ENCODE measurements around the gene NMRK2. TPM values are rescaled to one million over a fixed set of nuclear protein-coding genes. Genes with fewer than 3 reads are reported as not detected.

Gene NMRK2
- total and polyA plus RNA-seq, 2 of the 13 experiments (the other 11 are each of a cell fraction or from before 2014, with no cell fraction given): not detected

DNA sequence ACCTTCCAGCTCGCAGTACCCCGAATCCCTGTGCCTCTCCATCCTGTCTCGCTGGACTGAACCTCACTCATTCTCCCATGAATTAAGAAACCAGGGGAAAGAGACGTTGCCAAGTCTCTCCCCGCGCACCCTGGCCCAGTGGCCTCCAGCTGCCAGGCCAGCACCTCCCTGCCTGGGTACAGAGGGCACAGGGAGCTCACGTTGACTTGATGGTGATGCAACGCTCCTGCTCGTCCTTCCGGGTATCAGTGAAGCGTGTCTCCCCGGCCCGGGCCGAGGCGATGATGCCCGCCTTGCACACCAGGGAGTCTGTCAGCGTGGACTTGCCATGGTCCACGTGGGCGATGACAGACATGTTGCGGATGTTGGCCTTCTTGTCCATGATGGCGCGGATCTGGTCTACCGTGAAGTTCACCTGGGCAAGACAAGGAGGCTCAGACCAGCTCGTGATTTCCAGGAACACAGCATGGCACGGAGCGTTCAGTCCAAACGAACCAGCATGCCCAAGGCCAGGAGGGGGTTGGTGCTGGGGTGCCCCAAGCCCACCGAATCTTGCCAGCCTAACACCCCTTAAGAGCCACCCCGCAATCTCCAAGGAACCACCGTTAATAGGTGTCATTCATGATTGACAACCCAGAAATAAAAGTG is 51.2 kb downstream of the NMRK2 start (continued):
- TF ChIP-seq, protein P1, sequence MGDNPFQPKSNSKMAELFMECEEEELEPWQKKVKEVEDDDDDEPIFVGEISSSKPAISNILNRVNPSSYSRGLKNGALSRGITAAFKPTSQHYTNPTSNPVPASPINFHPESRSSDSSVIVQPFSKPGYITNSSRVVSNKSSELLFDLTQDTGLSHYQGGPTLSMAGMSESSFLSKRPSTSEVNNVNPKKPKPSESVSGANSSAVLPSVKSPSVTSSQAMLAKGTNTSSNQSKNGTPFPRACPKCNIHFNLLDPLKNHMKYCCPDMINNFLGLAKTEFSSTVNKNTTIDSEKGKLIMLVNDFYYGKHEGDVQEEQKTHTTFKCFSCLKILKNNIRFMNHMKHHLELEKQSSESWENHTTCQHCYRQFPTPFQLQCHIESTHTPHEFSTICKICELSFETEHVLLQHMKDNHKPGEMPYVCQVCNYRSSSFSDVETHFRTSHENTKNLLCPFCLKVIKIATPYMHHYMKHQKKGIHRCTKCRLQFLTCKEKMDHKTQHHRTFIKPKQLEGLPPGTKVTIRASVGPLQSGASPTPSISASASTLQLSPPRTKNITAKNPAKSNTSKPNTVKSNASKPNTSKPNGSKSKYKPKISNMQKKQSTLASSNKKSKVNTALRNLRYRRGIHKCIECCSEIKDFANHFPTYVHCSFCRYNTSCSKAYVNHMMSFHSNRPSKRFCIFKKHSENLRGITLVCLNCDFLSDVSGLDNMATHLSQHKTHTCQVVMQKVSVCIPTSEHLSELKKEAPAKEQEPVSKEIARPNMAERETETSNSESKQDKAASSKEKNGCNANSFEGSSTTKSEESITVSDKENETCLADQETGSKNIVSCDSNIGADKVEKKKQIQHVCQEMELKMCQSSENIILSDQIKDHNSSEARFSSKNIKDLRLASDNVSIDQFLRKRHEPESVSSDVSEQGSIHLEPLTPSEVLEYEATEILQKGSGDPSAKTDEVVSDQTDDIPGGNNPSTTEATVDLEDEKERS (CRISPR knock-in tag; IDR thresholded peaks at IDR 0.05): no peak
- TF ChIP-seq IRX3 (CRISPR knock-in tag; IDR thresholded peaks at IDR 0.05; ENCODE audit: borderline replicate concordance, low read depth) (no peak), ZNF253 (CRISPR knock-in tag; IDR thresholded peaks at IDR 0.05; ENCODE audit: borderline replicate concordance) (0 out of 2 replicates have a peak, but pooled peaks have one; percentile 47), CREM (IDR thresholded peaks at IDR 0.05) (no peak), CREM (CRISPR knock-in tag; IDR thresholded peaks at IDR 0.05) (no peak), ARHGAP35 (CRISPR knock-in tag; IDR thresholded peaks at IDR 0.05; ENCODE audit: borderline replicate concordance) (no peak), ZNF468 (CRISPR knock-in tag; IDR thresholded peaks at IDR 0.05) (no peak), ZBTB3 (CRISPR knock-in tag; IDR thresholded peaks at IDR 0.05; ENCODE audit: borderline replicate concordance, low read depth) (no peak), TRIM22 (IDR thresholded peaks at IDR 0.05) (no peak), E2F2 (CRISPR knock-in tag; IDR thresholded peaks at IDR 0.05; ENCODE audit: borderline replicate concordance) (no peak), ETV6 (CRISPR knock-in tag; conservative IDR thresholded peaks at IDR 0.05) (no peak), SMYD3 (CRISPR knock-in tag; IDR thresholded peaks at IDR 0.05) (no peak), RNF2 (conservative IDR thresholded peaks at IDR 0.05; ENCODE audit: low read depth) (no peak), ZNF510 (CRISPR knock-in tag; IDR thresholded peaks at IDR 0.05; ENCODE audit: low read depth) (no peak), ZNF12 (CRISPR knock-in tag; IDR thresholded peaks at IDR 0.05) (no peak), NKX3-1 (CRISPR knock-in tag; IDR thresholded peaks at IDR 0.05) (no peak), SMAD9 (CRISPR knock-in tag; IDR thresholded peaks at IDR 0.05) (no peak), ATF1 (CRISPR knock-in tag; IDR thresholded peaks at IDR 0.05) (no peak), ZNF816 (CRISPR knock-in tag; IDR thresholded peaks at IDR 0.05; ENCODE audit: borderline replicate concordance) (no peak), CBX5 (CRISPR knock-in tag; IDR thresholded peaks at IDR 0.05; ENCODE audit: borderline replicate concordance) (no peak), ZNF567 (CRISPR knock-in tag; IDR thresholded peaks at IDR 0.05; ENCODE audit: borderline replicate concordance) (no peak), ZXDC (CRISPR knock-in tag; IDR thresholded peaks at IDR 0.05) (no peak), ZNF441 (CRISPR knock-in tag; IDR thresholded peaks at IDR 0.05; ENCODE audit: borderline replicate concordance) (no peak)
